ENCODE measurements around the gene IGF2. TPM values are rescaled to one million over a fixed set of nuclear protein-coding genes. Genes with fewer than 3 reads are reported as not detected.
A peak's percentile ranks its signal among the peaks of the same experiment; 100 is the strongest.

IGF2 gene
- total and polyA plus RNA-seq, 2 of the 8 experiments (the other 6 are each of a cell fraction or from before 2014, with no cell fraction given): 0.74 to 1.5 TPM

GRCh38 chr11:2186669-2187279 is 47.6 kb upstream of the IGF2 start (continued):
- TF ChIP-seq SIRT6 (IDR thresholded peaks at IDR 0.05; ENCODE audit: low read length) (no peak), MAFK (IDR thresholded peaks at IDR 0.05; ENCODE audit: low read depth, low read length) (no peak), RAD21 (IDR thresholded peaks at IDR 0.05 in 1 of 2, conservative IDR thresholded peaks at IDR 0.05 in 1 of 2; ENCODE audit: low read depth in 2 of 2, low read length in 2 of 2) (peak; percentile 62 to 77), CTBP2 (IDR thresholded peaks at IDR 0.05; ENCODE audit: borderline replicate concordance, insufficient read depth, insufficient read length, low read length) (no peak)

Data from H1 (cell line).